GM19023 (cell line): ENCODE results near the gene PTPRT.

Source experiments
- ATAC-seq: cut with Tn5 transposase; IDR thresholded peaks from one replicate; pipeline ENCODE4 v1.9.1; 2021; ENCODE audit warnings: mild to moderate bottlenecking, moderate library complexity; ENCODE audit not compliant: unreplicated experiment

The PTPRT gene

DNA sequence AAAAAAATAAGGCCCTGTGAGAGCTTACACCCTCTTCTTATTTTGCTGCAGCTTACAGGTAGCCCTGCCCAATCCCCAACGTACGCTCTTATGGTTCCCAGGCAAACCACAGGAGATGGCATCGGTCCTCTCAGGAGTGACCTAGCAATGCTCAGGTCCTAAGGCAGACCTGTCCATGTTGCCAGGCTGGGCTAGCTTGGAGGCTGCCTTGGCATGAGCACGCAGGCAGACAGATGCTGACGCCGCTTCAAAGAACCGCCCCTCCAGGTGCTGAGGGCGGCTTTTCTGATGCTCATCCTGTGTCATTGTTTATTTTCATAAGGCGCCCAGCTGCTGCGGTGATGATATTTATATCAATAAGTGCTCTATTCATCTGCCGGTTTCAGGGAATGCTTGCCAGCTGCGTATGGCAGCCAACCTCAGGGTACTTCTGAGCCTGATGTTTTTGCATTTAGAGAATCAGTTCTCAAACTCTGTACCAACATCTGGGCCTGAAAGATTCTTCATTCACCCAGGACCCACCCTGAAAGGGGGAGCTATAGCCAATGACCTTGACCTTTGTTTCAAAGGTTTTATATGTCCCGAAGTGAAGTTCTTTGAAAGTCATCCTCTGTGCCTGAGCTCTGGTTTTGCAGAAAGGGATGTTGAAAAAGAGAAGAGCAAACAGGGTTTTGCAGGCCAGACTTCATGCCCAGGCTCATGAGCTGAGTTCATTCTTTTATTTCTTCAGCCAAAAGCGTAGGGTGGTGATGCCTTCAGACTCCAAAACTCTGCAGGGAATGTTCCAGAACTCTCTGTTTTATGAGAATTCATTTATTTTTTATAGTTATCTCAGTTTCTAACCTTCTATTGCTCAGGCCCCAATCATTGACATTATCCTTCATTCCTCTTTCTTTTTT, 1095.9 kb downstream of the PTPRT start:
- no peak for ATAC-seq

- ATAC-seq: no peak
These were observed 1096.7 kb downstream of the PTPRT start for GRCh38 chr20:42093041-42093440.

DNA sequence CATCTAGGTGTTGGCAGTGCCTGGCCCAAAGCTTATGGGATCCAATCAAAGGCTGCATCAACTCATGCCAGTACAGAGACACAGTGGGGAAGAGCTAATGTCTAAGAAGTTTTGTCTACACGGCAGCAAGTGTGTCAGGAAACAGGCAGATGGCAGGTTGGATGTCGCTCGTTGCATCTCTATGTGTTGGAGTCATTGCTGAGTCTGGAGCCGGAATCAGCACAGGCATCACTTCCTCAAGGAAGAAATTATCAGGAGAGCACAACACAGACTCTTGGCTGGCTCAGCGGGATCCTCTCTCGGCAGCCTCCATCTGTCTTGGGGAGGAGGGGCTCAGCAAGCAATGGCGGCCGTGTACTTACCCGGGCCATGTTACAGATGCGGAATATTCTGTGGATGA, 1104.3 kb downstream of the PTPRT start:
- no peak for ATAC-seq

GRCh38 chr20:42083280-42083679, 1106.4 kb downstream of the PTPRT start:
- ATAC-seq: no peak

GRCh38 chr20:42082611-42083010, 1107.1 kb downstream of the PTPRT start:
- ATAC-seq: no peak

GRCh38 chr20:42080956-42081355, 1108.8 kb downstream of the PTPRT start:
- ATAC-seq: no peak

- no peak for ATAC-seq
These were observed 1114.8 kb downstream of the PTPRT start for GRCh38 chr20:42074944-42075343.

GRCh38 chr20:42067596-42067995, 1122.1 kb downstream of the PTPRT start:
- ATAC-seq: no peak

- ATAC-seq: no peak
These were observed 1122.5 kb downstream of the PTPRT start for GRCh38 chr20:42067174-42067573.

DNA sequence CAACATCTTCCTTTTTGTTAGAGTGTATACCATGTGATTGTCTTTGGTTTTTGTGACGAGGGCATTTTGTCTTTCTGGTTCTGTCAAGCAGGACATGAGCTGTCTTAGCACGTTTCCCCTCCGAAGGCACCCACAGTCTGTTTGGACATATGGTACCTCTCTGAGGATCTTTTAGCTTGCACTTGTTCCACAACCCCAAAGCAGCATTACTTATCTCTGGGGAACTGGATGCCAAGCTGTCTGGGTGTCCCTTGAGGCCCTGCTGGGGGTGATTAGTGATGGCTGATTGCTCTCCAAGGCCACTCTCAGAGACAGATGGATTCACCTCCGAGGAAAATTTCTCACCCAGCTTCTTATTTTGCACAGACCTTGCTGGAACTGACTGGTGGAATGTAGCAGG, 1126.6 kb downstream of the PTPRT start:
- no peak for ATAC-seq

- ATAC-seq: no peak
These were observed 1136.4 kb downstream of the PTPRT start for GRCh38 chr20:42053350-42053749.

- no peak for ATAC-seq
These were observed 1137.8 kb downstream of the PTPRT start for GRCh38 chr20:42051921-42052320.

DNA sequence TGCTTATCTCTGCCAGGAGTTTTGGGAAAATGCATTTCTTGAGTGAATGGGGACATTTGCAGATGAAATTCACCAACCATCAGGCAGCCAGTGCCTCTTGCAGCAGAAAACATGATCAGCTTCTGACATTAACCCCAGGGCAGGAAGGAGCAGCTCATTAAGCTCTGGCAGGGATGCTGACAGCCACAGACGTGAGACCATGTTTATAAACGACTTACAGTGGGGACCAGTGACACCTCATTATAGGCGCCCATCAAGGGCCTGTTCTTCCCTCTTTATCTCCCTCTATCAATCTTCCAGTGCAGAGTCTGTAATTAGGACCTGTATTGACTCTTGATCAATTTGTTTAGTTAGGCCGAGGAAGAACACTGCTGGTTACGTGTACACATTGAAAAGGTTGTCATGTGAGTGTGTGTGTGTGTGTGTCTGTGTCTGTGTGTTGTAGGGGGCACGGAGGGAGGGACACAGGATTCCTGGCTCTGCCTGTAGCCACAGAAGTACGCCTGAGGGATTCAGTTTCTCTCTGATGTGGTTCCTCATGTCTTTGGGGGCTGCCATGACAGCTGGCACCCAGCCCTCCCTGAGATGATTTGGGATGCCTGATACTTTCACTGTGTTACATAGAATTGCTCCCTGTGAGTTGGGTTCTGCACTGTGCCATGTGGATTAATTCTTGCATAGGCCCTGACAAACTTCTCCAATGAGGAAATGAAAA, 1143.2 kb downstream of the PTPRT start:
- no peak for ATAC-seq

DNA sequence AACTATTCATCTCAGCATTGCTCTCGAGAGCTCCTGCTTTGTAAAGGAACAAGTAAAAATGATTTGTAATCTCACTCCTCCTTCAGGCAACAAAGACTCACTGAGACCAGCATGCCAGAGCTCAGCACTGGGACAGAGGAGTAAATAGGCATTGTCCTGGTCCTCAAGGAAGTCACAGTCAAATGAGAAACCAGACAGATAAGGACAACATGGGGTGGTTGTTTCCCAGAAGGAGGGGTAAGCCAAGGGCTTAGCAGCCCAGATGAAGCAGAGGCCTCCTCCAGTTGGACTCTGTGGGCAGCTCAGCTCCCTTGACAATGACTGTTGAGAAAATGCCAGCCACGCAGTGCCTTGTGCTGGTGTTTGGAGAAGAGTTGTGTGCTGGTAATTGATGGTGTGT, 1145.8 kb downstream of the PTPRT start:
- no peak for ATAC-seq

- ATAC-seq: no peak
These were observed 1148.6 kb downstream of the PTPRT start for GRCh38 chr20:42041000-42041565.

DNA sequence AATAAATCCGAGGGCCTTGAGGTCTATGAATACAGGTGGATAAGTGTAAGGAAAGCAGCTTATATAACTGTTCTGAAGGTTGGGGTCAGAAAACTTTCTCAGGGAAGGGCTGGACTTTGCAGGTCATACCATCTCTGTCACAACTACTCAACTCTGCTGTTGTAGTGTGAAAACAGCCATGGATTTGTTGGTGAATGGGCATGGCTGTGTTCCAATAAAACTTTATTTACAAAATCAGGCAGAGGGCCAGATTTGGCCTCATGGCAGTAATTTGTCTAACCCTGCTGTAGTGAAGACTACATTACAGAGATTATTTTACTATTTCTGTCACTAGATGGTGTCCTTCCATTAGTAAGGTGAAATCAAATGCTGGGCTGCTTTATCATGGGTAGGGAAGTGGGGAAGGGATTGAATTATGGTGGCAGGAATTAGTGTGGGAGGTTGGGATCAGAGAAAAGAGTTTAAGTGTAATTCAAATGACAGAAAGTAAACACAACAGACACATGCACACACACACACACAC, 1161.9 kb downstream of the PTPRT start:
- no peak for ATAC-seq

GRCh38 chr20:42026599-42026998, 1163.1 kb downstream of the PTPRT start:
- no peak for ATAC-seq

GRCh38 chr20:42024653-42025052, 1165.1 kb downstream of the PTPRT start:
- no peak for ATAC-seq
